GM11168 (cell line): Measurements from ENCODE around the gene CLEC19A.
"Not testable (repeated sequence)": the region's sequence is repeated elsewhere in the genome, so short reads cannot be mapped to it uniquely, and the experiment has no call there.

Source experiments
- in situ Hi-C: fragments of 300-500 bp; cut with MboI; formaldehyde crosslinking; loops from one replicate; pipeline ENCODE4 v1.12.0; 2022; ENCODE audit warnings: low sequenced_read_pairs; ENCODE audit not compliant: unreplicated experiment

Gene CLEC19A

GRCh38 chr16:19316846-19317245 is 31.3 kb downstream of the CLEC19A start:
- in situ Hi-C loops: no loop called here

- in situ Hi-C loops: not testable (repeated sequence)
Measured at GRCh38 chr16:19321186-19321585, 35.7 kb downstream of the CLEC19A start.

- in situ Hi-C loops: no loop called here
Measured at GRCh38 chr16:19323596-19323995, 38.1 kb downstream of the CLEC19A start.

GRCh38 chr16:19328364-19328763 is 42.8 kb downstream of the CLEC19A start:
- in situ Hi-C loops: no loop called here

- in situ Hi-C loops: no loop called here
Measured at GRCh38 chr16:19329932-19330331, 44.4 kb downstream of the CLEC19A start.

GRCh38 chr16:19330841-19331397 is 45.4 kb downstream of the CLEC19A start:
- in situ Hi-C loops: no loop called here

GRCh38 chr16:19331794-19332193 is 46.3 kb downstream of the CLEC19A start:
- in situ Hi-C loops: no loop called here

- in situ Hi-C loops: no loop called here
Measured at GRCh38 chr16:19338335-19338734, 52.8 kb downstream of the CLEC19A start.

GRCh38 chr16:19344224-19344801 is 58.8 kb downstream of the CLEC19A start:
- in situ Hi-C loops: no loop called here

GRCh38 chr16:19344980-19345379 is 59.4 kb downstream of the CLEC19A start:
- in situ Hi-C loops: no loop called here

- in situ Hi-C loops: no loop called here
Measured at GRCh38 chr16:19346335-19346922, 60.9 kb downstream of the CLEC19A start.

- in situ Hi-C loops: no loop called here
Measured at GRCh38 chr16:19348125-19348524, 62.6 kb downstream of the CLEC19A start.

- in situ Hi-C loops: no loop called here
Measured at GRCh38 chr16:19348578-19349315, 63.2 kb downstream of the CLEC19A start.

GRCh38 chr16:19354371-19354770 is 68.8 kb downstream of the CLEC19A start:
- in situ Hi-C loops: no loop called here

GRCh38 chr16:19356024-19356952 is 70.8 kb downstream of the CLEC19A start:
- in situ Hi-C loops: no loop called here

GRCh38 chr16:19359556-19359955 is 74.0 kb downstream of the CLEC19A start:
- in situ Hi-C loops: no loop called here
